Prostate gland (tissue), 2 donors: ENCODE data around the gene MPZL1.

Experiments
- POLR2A ChIP-seq: fragments of 450-650 bp; IDR thresholded peaks from one replicate; pipeline ENCODE4 v1.6.1; 2016; ENCODE audit warnings: antibody characterized with exemption, mild to moderate bottlenecking
- POLR2AphosphoS5 ChIP-seq: sonication (generic); formaldehyde crosslinking; IDR thresholded peaks from one replicate; pipeline ENCODE4 v1.6.1; 2017; ENCODE audit warnings: antibody characterized with exemption
- TF ChIP-seq, protein P1 (sequence below), 4 experiments: fragments of 200-600 bp in 2 of 4; fragments of 450-650 bp in 2 of 4; sonication (generic) in 2 of 4; IDR thresholded peaks; 1 replicate in 3 of 4; 2 replicates in 1 of 4; pipeline ENCODE4 v1.5.1; 2016 to 2019; ENCODE audit warnings: antibody characterized with exemption in 4 of 4, mild to moderate bottlenecking in 2 of 4, moderate library complexity in 2 of 4

DNA sequence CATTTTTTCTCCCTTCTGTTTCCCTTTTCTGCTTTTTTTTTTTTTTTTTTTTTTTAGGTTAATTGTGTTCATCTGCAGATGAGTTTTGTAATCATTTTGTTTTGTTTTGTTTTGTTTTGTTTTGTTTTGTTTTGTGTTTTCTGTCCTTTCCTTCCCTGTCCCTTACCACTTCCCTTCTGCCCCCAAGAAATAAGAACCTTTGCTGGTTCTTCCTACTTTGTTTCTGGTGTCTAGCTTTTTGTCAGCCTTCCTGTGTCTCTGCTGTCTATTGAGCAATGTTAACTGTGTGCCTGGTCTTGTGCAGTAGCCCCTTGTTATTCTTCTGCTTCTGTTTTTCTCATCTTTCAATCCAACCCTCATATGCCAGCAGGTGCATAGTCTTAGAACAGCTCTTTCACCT is 46.0 kb downstream of the MPZL1 start:
- TF ChIP-seq, protein P1, sequence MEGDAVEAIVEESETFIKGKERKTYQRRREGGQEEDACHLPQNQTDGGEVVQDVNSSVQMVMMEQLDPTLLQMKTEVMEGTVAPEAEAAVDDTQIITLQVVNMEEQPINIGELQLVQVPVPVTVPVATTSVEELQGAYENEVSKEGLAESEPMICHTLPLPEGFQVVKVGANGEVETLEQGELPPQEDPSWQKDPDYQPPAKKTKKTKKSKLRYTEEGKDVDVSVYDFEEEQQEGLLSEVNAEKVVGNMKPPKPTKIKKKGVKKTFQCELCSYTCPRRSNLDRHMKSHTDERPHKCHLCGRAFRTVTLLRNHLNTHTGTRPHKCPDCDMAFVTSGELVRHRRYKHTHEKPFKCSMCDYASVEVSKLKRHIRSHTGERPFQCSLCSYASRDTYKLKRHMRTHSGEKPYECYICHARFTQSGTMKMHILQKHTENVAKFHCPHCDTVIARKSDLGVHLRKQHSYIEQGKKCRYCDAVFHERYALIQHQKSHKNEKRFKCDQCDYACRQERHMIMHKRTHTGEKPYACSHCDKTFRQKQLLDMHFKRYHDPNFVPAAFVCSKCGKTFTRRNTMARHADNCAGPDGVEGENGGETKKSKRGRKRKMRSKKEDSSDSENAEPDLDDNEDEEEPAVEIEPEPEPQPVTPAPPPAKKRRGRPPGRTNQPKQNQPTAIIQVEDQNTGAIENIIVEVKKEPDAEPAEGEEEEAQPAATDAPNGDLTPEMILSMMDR (IDR thresholded peaks at IDR 0.05) = no peak
- TF ChIP-seq POLR2A (no peak), POLR2AphosphoS5 (no peak)
